ENCODE measurements around the gene C1RL.
A peak's percentile ranks its signal among the peaks of the same experiment; 100 is the strongest.

C1RL gene

GRCh38 chr12:7067096-7067495 is 41.9 kb downstream of the C1RL start:
- H3K36me3 Mint-ChIP-seq (ENCODE audit: low read depth), result no peaks in the 10 kb centered on the region
- no peak overlapping the region for H3K27ac Mint-ChIP-seq
- H3K9me3 Mint-ChIP-seq, result no peaks in the 10 kb centered on the region
- peaks cover 11% of the 10 kb centered on the region for H3K4me1 Mint-ChIP-seq
- H3K4me3 Mint-ChIP-seq, result no peak overlapping the region
- no peak for TF ChIP-seq CTCF (IDR thresholded peaks at IDR 0.05; ENCODE audit: unreplicated experiment in 3 of 3)
- H3K27me3 Mint-ChIP-seq (ENCODE audit: low read depth), result peaks cover 9% of the 10 kb centered on the region

GRCh38 chr12:7066596-7066995 is 42.4 kb downstream of the C1RL start:
- Mint-ChIP-seq H3K36me3 (ENCODE audit: low read depth) (no peaks in the 10 kb centered on the region), H3K9me3 (no peaks in the 10 kb centered on the region), H3K27me3 (ENCODE audit: low read depth) (peaks cover 7% of the 10 kb centered on the region), H3K4me1 (peaks cover 11% of the 10 kb centered on the region), H3K4me3 (no peak overlapping the region), H3K27ac (no peak overlapping the region)
- no peak for TF ChIP-seq CTCF (IDR thresholded peaks at IDR 0.05; ENCODE audit: unreplicated experiment in 3 of 3)

- Mint-ChIP-seq H3K4me3 (no peak overlapping the region), H3K27me3 (ENCODE audit: low read depth) (peaks cover 6% of the 10 kb centered on the region), H3K4me1 (peaks cover 18% of the 10 kb centered on the region), H3K27ac (no peak overlapping the region), H3K36me3 (ENCODE audit: low read depth) (no peaks in the 10 kb centered on the region), H3K9me3 (no peaks in the 10 kb centered on the region)
- no peak for TF ChIP-seq CTCF (IDR thresholded peaks at IDR 0.05; ENCODE audit: unreplicated experiment in 3 of 3)
Observed at GRCh38 chr12:7065073-7065623, 43.9 kb downstream of the C1RL start.

GRCh38 chr12:7064516-7064915 is 44.5 kb downstream of the C1RL start:
- TF ChIP-seq CTCF (IDR thresholded peaks at IDR 0.05; ENCODE audit: unreplicated experiment in 3 of 3), result no peak
- peaks cover 20% of the 10 kb centered on the region for H3K4me1 Mint-ChIP-seq
- H3K9me3 Mint-ChIP-seq, result no peaks in the 10 kb centered on the region
- H3K27ac Mint-ChIP-seq, result no peak overlapping the region
- no peaks in the 10 kb centered on the region for H3K36me3 Mint-ChIP-seq (ENCODE audit: low read depth)
- H3K27me3 Mint-ChIP-seq (ENCODE audit: low read depth), result peaks cover 6% of the 10 kb centered on the region
- no peak overlapping the region for H3K4me3 Mint-ChIP-seq

- H3K9me3 Mint-ChIP-seq, result no peaks in the 10 kb centered on the region
- H3K4me3 Mint-ChIP-seq, result no peak overlapping the region
- peaks cover 13% of the 10 kb centered on the region for H3K4me1 Mint-ChIP-seq
- no peak for TF ChIP-seq CTCF (IDR thresholded peaks at IDR 0.05; ENCODE audit: unreplicated experiment in 3 of 3)
- peak overlapping the region in 2 of 3 experiments; percentile 10 to 29 for H3K27ac Mint-ChIP-seq
- H3K36me3 Mint-ChIP-seq (ENCODE audit: low read depth), result no peaks in the 10 kb centered on the region
- H3K27me3 Mint-ChIP-seq (ENCODE audit: low read depth), result peaks cover 9% of the 10 kb centered on the region
Observed at GRCh38 chr12:7061596-7061995, 47.4 kb downstream of the C1RL start.

GRCh38 chr12:7061138-7061537 is 47.9 kb downstream of the C1RL start:
- H3K9me3 Mint-ChIP-seq, result no peaks in the 10 kb centered on the region
- H3K27ac Mint-ChIP-seq, result peak overlapping the region in 2 of 3 experiments; percentile 10 to 29
- H3K36me3 Mint-ChIP-seq (ENCODE audit: low read depth), result no peaks in the 10 kb centered on the region
- H3K27me3 Mint-ChIP-seq (ENCODE audit: low read depth), result peaks cover 8% of the 10 kb centered on the region
- peak overlapping the region in 1 of 3 experiments; percentile 24 for H3K4me3 Mint-ChIP-seq
- no peak for TF ChIP-seq CTCF (IDR thresholded peaks at IDR 0.05; ENCODE audit: unreplicated experiment in 3 of 3)
- peaks cover 13% of the 10 kb centered on the region for H3K4me1 Mint-ChIP-seq

Data from nephron (organoid).